C1 segment of cervical spinal cord (tissue), 14 donors: Measurements from ENCODE around the gene SDE2.
"Not testable (repeated sequence)": the region's sequence is repeated elsewhere in the genome, so short reads cannot be mapped to it uniquely, and the experiment has no call there.

Experiments
- DNase-seq, 14 donors: peaks; one replicate each; lab custom pipeline; 2025; lab: John Stamatoyannopoulos, UW

Gene SDE2

DNA sequence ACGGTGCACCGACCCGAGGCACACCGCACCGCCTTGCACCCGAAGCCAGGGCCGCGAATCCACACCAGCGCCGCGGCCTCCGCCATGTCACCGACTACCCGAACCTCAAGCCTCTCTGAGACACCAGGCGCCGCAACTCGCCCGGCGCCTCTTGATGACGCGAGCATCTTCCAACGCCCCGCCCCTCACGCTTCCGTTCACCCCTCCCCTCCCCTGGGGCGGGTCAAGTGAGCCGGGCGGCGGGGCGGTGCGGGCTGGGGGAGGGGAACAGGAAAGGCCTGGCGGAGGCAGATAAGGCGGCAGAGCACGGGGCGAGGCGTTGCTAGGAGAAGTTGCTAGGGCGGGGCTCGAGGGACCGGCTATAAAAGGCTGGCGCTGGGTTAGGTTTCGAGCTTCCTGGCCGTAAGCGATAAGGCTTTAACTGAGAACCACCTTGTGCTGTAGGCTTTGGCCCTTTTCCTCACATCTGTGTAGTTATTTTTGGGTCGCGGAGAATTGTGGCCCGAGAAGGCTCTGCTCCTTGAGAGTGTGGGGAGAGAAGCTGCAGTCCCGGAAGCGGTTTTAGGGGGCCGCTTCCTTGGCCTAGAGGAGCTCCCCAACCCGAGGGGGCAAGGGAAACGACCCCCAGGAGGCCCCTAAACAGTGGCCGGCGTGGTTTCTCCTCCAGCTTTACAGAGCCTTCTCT is at the start of gene SDE2:
SDE2 (minus strand) TSS at position 117 of the 685 bp plus-strand sequence; CDS start at position 86, 31 bp downstream.
- peak; percentile 93 to 99 (median 98) for DNase-seq

DNA sequence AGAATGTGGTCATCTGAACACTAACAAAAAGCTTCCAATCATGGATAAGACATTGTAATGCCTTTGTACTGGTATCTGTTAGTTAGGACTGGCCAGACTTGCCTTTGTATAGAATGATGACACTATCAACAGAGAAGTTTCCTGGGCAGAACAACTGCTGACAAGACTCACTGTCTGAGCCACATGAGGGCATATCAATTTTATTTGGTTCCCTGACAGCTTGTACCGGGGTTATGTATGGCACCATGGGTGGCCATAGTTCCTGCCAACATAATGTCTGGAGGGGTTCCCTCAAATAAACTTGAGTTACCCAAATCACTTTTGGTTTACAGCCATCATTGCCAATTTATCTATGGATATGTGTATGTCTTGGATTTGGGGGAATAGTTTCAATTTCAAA is 49.7 kb upstream of the SDE2 start:
- DNase-seq = no peak

DNA sequence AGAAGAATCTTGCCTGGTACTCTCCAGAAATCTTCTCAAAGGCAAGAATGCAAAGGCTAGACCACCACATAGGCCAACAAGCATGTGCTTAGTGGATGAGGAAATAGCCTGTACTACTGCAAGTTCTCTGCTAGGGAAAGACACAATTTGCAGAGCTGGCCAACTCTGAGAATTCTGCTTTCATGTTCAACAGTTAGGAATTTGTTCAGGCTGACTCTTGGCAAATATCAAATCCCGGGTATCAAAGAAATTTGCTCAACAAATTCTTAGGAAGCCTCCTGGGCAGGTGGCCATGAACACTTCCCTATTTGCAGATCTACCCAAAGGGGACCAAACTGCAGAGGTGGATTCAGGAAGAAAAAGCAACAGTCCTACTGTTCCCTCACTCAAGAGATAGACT is 48.4 kb upstream of the SDE2 start:
- DNase-seq = no peak

DNA sequence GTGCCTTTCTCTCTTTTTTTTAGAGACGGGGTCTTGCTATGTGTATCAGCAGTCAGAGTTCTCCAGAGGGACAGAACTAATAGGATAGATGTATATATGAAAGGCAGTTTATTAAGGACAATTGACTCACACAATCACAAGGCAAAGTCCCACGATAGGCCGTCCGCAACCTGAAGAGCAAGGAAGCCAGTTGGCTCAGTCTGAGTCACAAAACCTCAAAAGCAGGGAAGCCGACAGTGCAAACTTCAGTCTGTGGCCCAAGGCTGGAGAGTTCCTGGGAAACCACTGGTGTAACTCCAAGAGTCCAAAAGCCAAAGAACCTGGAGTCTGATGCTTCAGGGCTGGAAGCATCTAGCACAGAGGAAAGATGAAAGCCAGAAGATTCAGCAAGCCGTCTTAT is 47.1 kb upstream of the SDE2 start:
- DNase-seq = no peak

DNA sequence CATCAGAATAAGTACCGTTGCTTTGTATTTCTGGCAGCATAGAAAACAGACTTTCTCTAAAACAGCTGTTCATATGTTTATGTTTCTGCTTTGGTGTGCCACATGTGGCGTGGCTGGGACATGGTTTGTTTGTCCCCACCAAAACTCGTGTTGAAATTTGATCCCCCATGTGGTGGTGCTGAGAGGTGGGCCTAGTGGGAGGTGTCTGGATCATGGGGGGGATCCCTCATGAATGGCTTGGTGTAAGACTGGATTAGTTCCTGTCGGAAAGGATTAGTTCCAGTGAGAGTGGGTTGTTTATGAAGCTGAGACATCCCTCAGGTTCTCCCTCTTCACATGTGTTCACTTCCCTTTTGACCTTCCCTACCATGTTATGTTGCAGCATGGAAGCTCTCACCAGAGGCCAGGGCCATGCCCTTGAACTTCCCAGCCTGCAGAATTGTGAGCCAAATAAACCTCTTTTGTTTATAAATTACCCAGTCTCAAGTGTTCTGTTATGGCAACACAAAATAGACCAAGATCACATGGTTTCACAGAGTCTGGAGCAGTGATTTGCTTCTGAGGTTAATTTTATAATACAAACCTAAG is 45.5 kb upstream of the SDE2 start:
- DNase-seq = no peak

DNA sequence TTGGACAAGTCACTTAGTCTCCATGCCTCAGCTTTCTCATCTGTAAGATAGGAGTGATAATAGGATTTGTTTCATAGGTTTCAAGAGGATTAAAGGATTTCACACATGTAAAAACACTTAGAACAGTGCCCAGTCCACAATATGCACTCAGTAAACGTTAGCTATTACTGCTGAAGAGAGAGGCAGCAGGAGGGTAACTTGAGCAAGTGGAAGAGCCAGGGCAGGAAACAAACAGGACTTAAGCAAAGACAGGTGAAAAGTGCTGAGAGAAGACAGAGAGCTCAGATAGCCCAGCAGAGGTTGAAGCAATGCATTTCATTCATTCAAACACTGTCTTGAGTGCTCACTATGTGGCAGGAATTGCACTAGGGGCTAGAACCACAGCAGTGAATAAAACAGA is 42.3 kb upstream of the SDE2 start:
- no peak for DNase-seq

DNA sequence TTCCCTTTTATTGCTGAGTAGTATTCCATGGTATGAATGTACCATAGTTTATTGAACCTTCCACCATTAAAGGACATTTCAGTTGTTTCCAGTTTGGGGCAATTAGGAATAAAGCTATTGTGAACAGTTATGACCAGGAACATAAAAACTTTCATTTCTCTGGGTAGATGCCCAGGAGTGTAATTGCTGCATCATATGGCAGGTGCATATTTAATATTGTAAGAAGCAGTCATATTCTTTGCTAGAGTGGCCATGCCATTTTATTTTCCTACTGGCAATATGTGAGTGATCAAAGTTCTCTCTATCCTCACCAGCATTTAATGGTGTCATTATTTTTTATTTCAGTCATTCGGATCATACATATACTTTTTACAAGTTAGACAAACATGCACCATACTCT is 39.5 kb upstream of the SDE2 start:
- no peak for DNase-seq

DNA sequence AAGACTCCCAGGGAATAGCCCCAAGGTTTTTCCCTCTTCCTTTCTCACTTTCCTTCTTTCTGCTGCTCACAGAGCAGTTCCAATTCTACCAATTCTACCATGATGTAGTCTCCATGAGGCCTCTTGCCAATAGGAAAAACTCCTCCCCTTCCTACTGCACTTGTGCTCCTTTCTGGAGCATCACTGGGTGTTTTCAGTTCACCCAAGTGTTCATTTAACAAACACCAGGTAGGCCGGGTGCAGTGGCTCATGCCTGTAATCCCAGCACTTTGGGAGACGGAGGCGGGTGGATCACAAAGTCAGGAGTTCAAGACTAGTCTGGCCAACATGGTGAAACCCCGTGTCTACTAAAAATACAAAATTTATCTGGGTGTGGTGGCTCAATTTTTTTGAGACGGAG is 36.8 kb upstream of the SDE2 start:
- DNase-seq = no peak

DNA sequence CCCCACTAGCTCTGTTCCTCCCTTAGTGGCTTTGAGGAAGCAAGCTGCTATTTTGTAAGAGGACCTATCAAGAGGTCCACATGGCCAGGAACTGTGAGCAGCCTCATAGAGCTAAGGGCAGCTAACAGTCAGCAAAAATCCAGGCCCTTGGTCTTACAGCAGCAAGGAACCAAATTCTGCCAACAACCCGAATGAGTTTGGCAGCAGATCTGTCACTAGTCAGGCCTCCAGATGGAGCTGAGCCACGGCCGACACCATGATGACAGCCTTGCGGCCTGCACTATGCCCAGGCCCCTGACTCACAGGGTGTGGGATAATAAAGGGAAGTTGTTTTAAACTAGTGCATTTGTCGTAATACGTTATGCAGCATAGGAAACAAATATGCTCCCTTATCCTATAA is 35.3 kb upstream of the SDE2 start:
- peak in 12 of 14 donors; percentile 2 to 89 (median 59) for DNase-seq

DNA sequence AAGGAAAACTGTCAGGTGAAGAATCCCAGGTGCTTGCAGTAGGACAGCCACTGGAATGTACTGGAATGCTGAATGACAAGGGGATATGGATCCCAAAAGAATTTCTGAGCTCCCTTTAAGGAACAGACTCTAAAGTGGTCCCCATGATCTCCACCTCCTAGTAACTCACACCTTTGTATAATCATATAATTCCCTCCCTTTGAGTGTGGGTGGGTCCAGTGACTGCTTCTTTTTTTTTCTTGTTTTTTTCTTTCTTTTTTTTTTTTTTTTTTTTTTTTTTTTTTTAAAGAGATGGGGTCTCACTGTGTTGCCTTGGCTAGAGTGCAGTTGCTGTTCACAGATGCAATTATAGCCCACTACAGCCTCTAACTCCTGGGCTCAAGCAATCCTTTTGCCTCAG is 34.8 kb upstream of the SDE2 start:
- DNase-seq = no peak

DNA sequence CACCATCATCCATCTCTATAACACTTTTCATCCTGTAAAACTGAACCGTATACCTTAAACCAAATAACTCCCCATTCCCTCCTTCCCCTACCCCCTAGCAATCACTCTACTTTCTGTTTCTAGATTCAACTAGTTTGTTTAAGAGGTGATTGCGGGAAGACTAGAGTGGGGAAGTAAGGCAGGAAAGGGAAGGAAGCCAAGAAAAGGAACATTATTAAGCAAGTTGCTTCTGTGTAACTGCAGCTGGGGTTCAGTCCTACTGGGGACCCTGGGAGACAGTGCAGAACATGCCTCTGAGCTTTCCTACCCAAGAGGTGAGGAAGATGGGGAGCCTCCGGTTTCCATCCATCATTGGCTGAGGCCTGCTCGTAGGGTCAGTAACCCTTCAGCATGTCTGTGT is 34.4 kb upstream of the SDE2 start:
- DNase-seq = peak in 1 of 14 donors; percentile 8

DNA sequence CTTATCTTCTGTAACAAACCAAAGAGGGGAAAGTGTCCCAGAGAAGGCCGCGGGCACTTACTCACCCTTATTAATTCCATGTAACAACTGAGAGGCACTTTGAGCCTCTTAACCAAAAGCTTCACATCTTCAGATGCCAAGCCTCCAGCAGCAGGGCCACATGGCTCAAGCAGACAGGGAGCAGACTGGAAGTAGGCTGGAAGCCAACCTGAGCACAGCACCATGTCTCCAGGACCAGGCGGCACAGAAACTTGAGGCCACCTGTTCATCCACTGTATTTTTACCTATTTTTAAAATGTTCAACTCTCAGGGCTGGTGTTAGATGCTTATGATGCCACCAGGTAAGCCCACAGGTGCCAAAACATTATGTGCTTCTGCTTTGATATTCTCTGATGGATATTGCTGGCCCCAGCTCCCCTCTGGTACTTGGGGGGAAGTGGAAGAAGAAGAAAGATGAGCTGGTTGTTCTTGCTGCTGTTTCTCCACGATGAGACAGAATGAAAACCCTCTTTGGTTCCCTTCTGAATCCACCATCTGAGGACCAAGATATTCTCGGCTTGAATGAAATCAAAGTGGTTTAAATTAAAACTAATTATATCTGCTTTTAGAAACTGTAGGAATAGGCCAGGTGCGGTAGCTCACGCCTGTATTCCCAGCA is 30.6 kb upstream of the SDE2 start:
- DNase-seq = peak in 1 of 14 donors; percentile 75

DNA sequence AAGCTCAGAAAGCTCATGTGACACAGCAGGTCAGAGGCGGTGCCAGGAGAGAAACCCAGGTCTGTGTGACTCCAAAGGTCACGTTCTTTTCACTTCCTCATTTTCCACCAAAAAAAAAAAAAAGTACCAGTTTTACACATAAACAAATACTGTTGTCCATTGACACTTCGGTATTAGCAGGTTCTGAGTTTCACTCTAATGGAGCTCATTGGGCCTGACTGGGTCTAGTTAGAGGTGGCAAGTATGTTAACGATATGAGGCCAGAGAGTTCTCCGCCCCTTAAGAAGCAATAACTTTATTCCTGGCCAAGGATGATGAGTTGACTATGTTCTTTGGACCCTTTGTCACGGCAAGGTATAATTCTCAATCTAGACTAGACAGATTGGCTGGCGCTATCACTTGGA is 30.0 kb upstream of the SDE2 start:
- no peak for DNase-seq

DNA sequence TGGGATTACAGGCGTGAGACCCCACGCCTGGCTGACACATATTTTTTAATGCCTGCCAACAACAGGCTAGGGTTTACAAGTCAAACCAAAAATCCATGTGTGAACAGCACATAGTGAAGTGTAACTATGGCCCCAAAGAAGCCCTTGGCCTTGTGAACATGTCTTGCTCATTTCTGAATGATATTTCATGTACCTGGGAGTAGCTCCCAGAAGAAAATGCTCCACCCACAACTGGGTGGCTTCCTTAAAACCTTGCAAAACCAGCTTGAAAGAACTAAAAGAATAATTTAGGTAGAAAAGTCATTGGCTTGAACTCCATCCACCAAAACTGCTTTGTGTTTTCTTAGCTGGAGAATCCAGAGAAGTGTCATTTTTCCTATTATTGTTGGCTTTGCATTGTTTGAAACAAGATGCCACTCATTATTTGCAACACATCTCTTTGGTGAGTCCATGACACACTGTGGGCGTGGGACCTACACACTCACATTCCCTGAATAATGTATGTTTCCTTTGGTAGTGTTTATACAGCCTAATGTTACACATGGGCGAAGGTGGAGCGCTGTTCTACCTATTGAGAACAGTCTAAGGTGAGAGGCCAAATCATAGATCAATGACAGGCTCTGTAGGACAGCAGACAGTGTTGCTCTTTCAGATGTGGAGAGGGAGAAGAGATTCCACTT is 28.5 kb upstream of the SDE2 start:
- DNase-seq = no peak

DNA sequence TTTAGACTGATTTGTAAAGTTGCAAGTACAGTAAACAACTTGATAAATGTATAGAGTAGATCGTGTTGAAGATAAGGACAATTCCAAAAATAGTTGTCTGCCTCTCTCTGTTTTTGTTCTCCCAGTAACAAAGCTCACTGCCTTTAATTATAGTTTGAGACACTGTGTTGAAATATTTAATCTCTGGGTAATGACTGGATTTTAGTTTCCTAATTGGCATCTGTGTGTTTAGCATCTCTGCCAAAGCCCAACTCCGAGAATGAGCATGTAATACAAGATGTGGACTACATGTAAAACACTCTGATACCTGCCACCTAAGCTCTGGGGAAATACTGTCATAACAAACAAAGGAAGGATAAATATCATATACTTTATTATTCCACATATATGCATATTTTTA is 27.7 kb upstream of the SDE2 start:
- DNase-seq = no peak

DNA sequence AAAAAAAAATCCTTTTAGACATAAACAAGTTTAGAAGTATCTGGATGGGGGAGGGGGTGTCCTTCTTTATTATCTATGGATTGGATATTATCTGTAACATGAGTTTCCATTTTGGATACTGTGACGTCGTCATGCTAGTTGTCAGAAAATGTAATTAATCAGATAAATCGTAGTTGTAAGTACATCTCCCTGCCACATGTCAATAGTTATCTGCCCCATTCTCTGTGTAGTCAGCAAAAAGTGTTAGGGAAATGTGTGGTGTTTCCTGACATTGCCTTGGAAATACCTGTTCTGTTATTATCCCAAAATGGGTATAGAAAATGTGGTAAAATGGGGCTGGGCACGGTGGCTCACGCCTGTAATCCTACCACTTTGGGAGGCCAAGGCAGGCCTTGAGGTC is 24.6 kb upstream of the SDE2 start:
- no peak for DNase-seq

DNA sequence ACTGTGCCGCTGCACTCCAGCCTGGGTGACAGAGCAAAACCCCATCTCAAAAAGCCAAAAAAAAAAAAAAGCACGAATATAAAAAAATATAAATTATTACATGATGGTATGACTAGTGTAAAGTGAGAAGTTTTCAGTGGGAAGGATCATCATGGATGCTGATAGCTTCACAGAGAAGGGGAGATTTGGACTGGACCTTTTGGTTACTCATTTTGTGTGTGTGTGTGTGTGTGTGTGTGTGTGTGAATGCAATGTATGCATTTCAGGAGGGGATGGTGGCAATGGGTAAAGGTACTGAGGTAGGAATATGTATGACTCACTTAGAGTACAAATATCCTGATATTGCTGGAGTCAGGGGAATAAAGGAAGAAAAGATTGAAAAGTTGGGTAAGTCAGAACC is 22.7 kb upstream of the SDE2 start:
- no peak for DNase-seq

DNA sequence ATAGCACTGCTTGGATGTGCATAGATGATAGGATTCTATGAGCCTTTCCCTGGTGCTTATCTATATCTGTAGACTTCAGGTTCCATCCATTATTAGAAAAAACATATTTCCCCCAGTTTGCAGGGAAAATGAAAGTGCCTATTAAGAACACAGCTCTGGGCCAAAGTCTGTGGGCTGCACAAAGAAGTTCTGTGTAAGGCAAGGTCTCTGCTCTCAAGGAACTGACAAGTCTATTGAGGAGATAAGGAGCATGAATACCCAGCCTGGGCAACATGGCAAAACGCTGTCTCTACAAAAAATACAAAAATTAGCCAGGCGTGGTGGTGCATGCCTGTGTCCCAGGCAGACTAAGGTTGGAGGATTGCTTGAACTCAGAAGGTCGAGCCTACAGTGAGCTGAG is 22.3 kb upstream of the SDE2 start:
- no peak for DNase-seq

DNA sequence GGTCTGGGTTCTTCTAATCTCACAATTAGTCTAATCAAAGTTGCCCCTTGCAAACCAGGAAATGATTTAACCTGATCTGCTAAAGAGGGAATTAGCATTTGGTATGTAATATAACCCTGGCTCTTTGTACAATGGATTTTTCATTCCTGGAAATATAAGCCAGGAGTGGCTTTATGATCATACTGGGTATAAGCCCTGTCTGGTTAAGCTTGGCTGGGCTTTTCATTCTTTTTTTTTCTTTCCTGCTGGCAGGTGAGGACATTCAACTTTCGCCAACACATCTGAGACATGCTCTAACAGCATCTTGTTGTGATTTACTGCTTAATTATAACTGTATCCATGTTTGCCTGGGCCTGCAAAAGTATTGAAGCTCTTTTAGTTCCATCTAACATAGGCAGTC is 20.4 kb upstream of the SDE2 start:
- no peak for DNase-seq

DNA sequence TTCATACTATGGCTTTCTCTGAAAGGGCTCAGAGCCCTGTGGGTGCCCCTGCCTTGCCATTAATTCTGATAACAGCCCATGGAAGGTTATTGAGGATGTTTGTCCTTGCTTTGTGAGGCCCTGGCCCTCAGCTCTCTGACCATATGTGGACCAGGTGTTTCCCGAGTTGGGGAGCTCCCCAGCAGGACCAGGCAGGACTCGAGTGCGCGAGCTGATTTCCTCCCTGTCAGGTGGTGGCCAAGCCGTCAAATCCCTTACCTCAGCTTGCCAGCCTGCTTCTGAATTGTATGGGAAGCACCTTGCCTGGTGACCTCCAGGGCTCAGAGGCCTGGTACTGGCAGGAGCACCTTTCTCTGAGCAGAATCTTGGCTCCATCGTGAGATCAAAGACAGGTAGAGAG is 17.9 kb upstream of the SDE2 start:
- DNase-seq = no peak

DNA sequence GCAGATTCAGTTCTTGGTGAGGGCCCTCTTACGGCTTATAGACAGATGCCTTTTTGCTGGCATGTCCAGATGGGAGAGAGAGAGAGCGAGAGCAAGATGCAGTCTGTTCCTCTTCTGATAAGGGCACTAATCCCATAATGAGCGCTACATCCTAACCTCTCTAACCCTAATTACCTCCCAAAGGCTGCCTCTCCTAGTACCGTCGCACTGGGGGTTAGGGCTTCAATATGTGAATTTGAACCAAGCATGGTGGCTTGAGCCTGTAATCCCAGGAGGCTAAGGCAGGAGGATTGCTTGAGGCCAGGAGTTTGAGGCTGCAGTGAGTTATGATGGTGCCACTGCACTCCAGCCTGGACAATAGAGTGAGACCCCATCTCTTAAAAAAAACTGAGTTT is 10.5 kb upstream of the SDE2 start:
- DNase-seq = no peak

DNA sequence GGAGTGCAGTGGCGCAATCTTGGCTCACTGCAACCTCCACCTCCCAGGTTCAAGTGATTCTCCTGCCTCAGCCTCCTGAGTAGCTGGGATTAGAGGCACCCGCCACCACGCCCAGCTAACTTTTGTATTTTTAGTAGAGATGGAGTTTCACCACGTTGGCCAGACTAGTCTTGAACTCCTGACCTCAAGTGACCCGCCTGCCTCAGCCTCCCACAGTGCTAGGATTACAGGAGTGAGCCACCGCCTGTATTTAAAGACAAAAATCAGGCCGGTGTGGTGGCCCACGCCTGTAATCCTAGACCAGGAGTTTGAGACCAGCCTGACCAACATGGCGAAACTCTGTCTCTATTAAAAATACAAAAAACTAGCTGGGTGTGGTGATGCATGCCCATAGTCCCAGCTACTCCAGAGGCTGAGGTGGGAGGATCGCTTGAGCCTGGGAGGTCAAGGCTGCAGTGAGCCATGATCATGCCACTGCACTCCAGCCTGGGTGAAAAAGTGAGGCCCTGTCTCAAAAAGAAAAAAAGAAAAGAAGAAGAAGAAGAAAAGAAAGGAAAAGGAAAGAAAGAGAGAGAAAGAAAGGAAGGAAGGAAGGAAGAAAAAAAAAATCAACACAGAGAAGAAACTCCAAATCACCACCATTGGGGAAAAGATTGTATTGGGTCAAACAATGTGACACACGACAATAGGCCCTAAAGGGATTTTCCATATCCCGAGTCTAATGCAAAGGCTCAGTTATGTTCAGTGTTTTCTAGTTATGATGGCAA is 8.2 kb upstream of the SDE2 start:
- DNase-seq = not testable (repeated sequence)
